Activated B cell treated with CpG ODN at 0.5 μM for 24 hours (primary cell): Measurements from ENCODE around the gene MCRIP1. TPM values are rescaled to one million over a fixed set of nuclear protein-coding genes. Genes with fewer than 3 reads are reported as not detected.

Experiments
- ATAC-seq: fragments of 200-7000 bp; cut with Tn5 transposase; one replicate; pipeline ENCODE4 v1.10.0; 2021; ENCODE audit warnings: low read depth, mild to moderate bottlenecking, moderate library complexity
- CTCF ChIA-PET: fragments of 350-600 bp; sonication (Branson Sonifier 250); formaldehyde crosslinking; loops from one replicate; lab custom pipeline; 2021; ENCODE audit warnings: antibody characterized with exemption; lab: Charles Lee
- POLR2A ChIA-PET: fragments of 350-600 bp; sonication (Branson Sonifier 250); formaldehyde crosslinking; loops from one replicate; lab custom pipeline; 2021; ENCODE audit warnings: antibody characterized with exemption; lab: Charles Lee
- DNase-seq: peaks from one replicate; pipeline ENCODE4 v3.0.0; 2022
- H3K27ac Mint-ChIP-seq: one replicate; pipeline ENCODE4 v1.8.0; 2020; ENCODE audit warnings: mixed read lengths
- H3K27me3 Mint-ChIP-seq: one replicate; pipeline ENCODE4 v1.8.0; 2021; ENCODE audit warnings: mixed read lengths
- H3K36me3 Mint-ChIP-seq: one replicate; pipeline ENCODE4 v1.8.0; 2021; ENCODE audit warnings: low read depth, mixed read lengths
- H3K4me1 Mint-ChIP-seq: one replicate; pipeline ENCODE4 v1.8.0; 2021; ENCODE audit warnings: mixed read lengths
- H3K4me3 Mint-ChIP-seq: one replicate; pipeline ENCODE4 v1.8.0; 2020; ENCODE audit warnings: mild to moderate bottlenecking, mixed read lengths
- H3K9me3 Mint-ChIP-seq: one replicate; pipeline ENCODE4 v1.8.0; 2020; ENCODE audit warnings: mixed read lengths
- CTCF ChIP-seq: fragments of 200-600 bp; IDR thresholded peaks from one replicate; pipeline ENCODE4 v1.8.0; 2022; ENCODE audit warnings: antibody characterized with exemption, mild to moderate bottlenecking
- intact Hi-C: fragments of 100-400 bp; cut with micrococcal nuclease; formaldehyde crosslinking; loops from one replicate; pipeline ENCODE4 v1.15.1; 2024
- total RNA-seq: library from RNA; stranded (reverse); gene quantifications from 2 replicates; pipeline ENCODE4 v1.2.3, GENCODE V29; 2022

Gene MCRIP1
- total RNA-seq, 1 donor from 2014 or later, result 75.0 TPM

- peaks cover 53% of the 10 kb centered on the region for H3K36me3 Mint-ChIP-seq
- H3K27me3 Mint-ChIP-seq, result no peaks in the 10 kb centered on the region
- intact Hi-C loops, result no loop called here
- no peak for ATAC-seq
- H3K4me1 Mint-ChIP-seq, result peaks cover 30% of the 10 kb centered on the region
- no peaks in the 10 kb centered on the region for H3K9me3 Mint-ChIP-seq
- no peak overlapping the region for H3K4me3 Mint-ChIP-seq
- CTCF ChIA-PET, result no interaction called here
- no peak for DNase-seq
- no peak overlapping the region for H3K27ac Mint-ChIP-seq
- POLR2A ChIA-PET, result interaction anchor here (0.6 to 3.9 kb wide), 4 partner anchors 10 to 306 kb away, joined by 3 to 77 read pairs (median 5); partner anchors contain the start of genes ARHGDIA and MCRIP1
- TF ChIP-seq CTCF, result no peak
Measured at GRCh38 chr17:81858170-81858966, 25.3 kb upstream of the MCRIP1 start.

GRCh38 chr17:81854974-81855774 is 22.1 kb upstream of the MCRIP1 start:
- intact Hi-C loops, result no loop called here
- no peak overlapping the region for H3K4me3 Mint-ChIP-seq
- ATAC-seq (no peak), DNase-seq (no peak)
- no peak for TF ChIP-seq CTCF
- peaks cover 65% of the 10 kb centered on the region for H3K36me3 Mint-ChIP-seq
- ChIA-PET CTCF (interaction anchor here (0.9 to 1.7 kb wide), 2 partner anchors 120 to 180 kb away, joined by 3 to 6 read pairs; no protein-coding TSS in a partner anchor), POLR2A (interaction anchor here (0.6 to 1.4 kb wide), 2 partner anchors 22 to 33 kb away, joined by 3 to 6 read pairs; partner anchors contain the start of gene MCRIP1)
- no peaks in the 10 kb centered on the region for H3K27me3 Mint-ChIP-seq
- H3K27ac Mint-ChIP-seq, result no peak overlapping the region
- H3K9me3 Mint-ChIP-seq, result no peaks in the 10 kb centered on the region
- H3K4me1 Mint-ChIP-seq, result peaks cover 14% of the 10 kb centered on the region

- no peaks in the 10 kb centered on the region for H3K27me3 Mint-ChIP-seq
- no peak overlapping the region for H3K4me3 Mint-ChIP-seq
- no peak for TF ChIP-seq CTCF
- intact Hi-C loops, result no loop called here
- CTCF ChIA-PET, result no interaction called here
- no peak overlapping the region for H3K27ac Mint-ChIP-seq
- no peak for ATAC-seq
- no peaks in the 10 kb centered on the region for H3K9me3 Mint-ChIP-seq
- H3K36me3 Mint-ChIP-seq, result peaks cover 54% of the 10 kb centered on the region
- POLR2A ChIA-PET, result interaction anchor here (1.8 kb wide), 1 partner anchor 19 kb away, joined by 9 read pairs; the partner anchor contains the start of gene MCRIP1
- DNase-seq, result no peak
- H3K4me1 Mint-ChIP-seq, result no peaks in the 10 kb centered on the region
Measured at GRCh38 chr17:81852237-81852636, 19.1 kb upstream of the MCRIP1 start.

- no peak for TF ChIP-seq CTCF
- no peak for DNase-seq
- H3K27me3 Mint-ChIP-seq, result no peaks in the 10 kb centered on the region
- H3K9me3 Mint-ChIP-seq, result no peaks in the 10 kb centered on the region
- no peak overlapping the region for H3K4me3 Mint-ChIP-seq
- ChIA-PET CTCF (no interaction called here), POLR2A (interaction anchor here (1.8 kb wide), 1 partner anchor 18 kb away, joined by 9 read pairs; the partner anchor contains the start of gene MCRIP1)
- intact Hi-C loops, result no loop called here
- peaks cover 62% of the 10 kb centered on the region for H3K36me3 Mint-ChIP-seq
- ATAC-seq, result no peak
- H3K27ac Mint-ChIP-seq, result no peak overlapping the region
- H3K4me1 Mint-ChIP-seq, result no peaks in the 10 kb centered on the region
Measured at GRCh38 chr17:81851423-81851822, 18.3 kb upstream of the MCRIP1 start.

- H3K36me3 Mint-ChIP-seq, result peaks cover 59% of the 10 kb centered on the region
- CTCF ChIA-PET, result no interaction called here
- intact Hi-C loops, result no loop called here
- TF ChIP-seq CTCF, result no peak
- DNase-seq (no peak), ATAC-seq (no peak)
- POLR2A ChIA-PET, result no interaction called here
- H3K9me3 Mint-ChIP-seq, result no peaks in the 10 kb centered on the region
- H3K27me3 Mint-ChIP-seq, result no peaks in the 10 kb centered on the region
- no peak overlapping the region for H3K4me3 Mint-ChIP-seq
- H3K27ac Mint-ChIP-seq, result no peak overlapping the region
- H3K4me1 Mint-ChIP-seq, result no peaks in the 10 kb centered on the region
Measured at GRCh38 chr17:81849457-81849856, 16.4 kb upstream of the MCRIP1 start.
